HG03280 (cell line): ENCODE results near the gene OGFOD3.

Source experiments
- ATAC-seq: cut with Tn5 transposase; IDR thresholded peaks from one replicate; pipeline ENCODE4 v1.9.1; 2021; ENCODE audit warnings: mild to moderate bottlenecking, moderate library complexity; ENCODE audit not compliant: unreplicated experiment

Gene OGFOD3

GRCh38 chr17:82447876-82448275 lies 29.5 kb upstream of the OGFOD3 start:
- ATAC-seq = no peak

DNA sequence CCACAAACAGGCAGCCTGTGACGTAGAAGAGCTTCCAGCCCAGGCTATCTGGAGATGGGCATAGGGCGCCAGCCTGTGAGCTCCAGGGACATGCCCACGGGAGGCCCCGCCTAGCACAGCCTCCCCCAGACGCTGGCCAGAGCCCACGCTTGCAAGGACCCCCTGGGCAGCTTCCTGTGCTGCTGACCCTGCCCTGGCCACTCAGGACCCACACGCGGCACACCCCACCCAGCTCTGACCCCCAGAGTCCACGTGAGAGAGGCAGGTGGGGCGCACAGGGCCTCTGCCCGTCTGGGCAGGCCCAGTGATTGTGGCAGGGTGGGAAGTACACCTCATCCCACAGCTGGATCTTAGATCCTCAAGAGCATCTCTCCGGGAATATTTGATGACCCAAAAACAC lies 28.3 kb upstream of the OGFOD3 start:
- no peak for ATAC-seq

- ATAC-seq = no peak
Observed at GRCh38 chr17:82446124-82446523, 27.7 kb upstream of the OGFOD3 start.

DNA sequence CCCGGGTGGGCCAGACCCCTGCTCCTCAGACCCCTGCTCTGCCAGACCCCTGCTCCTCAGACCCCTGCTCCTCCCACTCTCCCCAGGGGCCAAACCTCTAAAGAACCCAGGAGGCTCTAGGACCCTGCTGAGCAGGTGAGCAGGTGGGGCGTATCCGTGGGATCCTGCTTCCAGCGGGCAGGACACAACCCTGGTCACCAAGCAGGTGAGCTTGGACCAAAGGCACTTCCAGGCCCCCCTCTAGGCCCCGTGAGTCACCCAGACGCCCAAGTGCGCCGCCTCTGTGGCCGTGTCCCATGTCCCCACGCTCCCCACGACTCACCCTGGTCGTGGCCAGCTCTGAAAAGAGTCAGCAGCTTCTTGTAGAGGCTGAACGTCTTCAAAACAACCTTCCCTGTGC lies 27.2 kb upstream of the OGFOD3 start:
- no peak for ATAC-seq

DNA sequence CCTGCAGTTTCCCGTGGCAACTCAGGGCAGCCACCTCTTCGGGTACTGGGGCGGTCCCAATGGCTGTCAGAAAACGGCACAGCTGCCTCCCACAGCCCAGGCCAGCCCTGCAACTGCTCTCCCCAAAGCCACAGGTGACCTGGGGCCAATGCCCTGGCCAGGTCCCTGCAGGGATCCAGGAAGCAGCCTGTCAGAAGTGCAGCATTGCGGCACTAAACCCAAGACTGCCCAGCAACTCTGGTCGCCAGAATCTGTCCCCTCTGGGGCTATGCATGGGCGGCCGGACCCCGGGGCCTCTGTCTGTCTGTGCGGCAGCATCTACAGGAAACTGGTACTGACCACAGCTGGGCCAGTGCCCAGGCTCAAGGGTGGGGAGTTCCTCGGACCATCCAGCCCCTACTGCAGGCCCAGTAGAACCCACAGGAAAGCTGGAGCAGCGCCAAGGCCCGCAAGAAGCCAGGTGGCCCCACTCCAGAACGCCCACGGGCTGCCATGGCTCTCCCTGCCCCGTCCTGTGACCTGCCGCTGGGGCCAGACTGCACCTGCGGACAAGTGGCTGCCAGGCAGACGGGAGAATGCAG lies 26.6 kb upstream of the OGFOD3 start:
- ATAC-seq = no peak

GRCh38 chr17:82444284-82444893 lies 26.0 kb upstream of the OGFOD3 start:
- ATAC-seq = no peak

DNA sequence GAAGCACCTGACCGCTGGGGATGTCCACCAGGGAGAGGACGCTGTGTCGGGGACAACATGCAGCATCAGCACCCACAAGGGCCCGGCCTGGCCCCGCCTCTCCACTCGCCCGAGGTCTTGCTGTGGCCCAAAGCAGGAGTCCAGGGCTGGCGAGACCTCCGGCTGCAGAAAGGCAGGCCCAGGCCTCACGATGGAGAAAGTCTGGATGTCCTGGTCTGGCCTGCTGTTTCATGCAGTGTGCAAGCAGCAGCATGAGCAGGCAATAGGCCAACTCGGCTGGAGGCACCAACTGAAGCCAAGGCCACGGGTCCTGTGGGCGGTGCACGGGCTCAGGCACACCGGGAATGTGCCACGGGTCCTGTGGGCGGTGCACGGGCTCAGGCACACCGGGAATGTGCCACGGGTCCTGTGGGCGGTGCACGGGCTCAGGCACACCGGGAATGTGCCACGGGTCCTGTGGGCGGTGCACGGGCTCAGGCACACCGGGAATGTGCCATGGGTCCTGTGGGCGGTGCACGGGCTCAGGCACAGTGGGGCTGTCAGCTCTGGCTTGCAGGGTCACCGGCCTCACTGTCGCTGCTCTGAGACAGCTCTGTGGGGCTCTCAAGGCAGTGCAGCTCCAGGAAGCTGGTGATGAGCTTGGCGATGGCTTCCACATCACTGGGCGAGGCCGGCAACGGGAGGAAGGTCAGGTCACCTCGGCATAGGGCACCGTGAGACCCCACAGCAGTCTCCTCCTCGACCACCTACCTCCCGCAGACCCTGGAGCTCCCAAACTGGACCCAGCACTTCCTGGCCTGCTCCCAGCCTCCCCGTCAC lies 25.3 kb upstream of the OGFOD3 start:
- ATAC-seq = no peak

DNA sequence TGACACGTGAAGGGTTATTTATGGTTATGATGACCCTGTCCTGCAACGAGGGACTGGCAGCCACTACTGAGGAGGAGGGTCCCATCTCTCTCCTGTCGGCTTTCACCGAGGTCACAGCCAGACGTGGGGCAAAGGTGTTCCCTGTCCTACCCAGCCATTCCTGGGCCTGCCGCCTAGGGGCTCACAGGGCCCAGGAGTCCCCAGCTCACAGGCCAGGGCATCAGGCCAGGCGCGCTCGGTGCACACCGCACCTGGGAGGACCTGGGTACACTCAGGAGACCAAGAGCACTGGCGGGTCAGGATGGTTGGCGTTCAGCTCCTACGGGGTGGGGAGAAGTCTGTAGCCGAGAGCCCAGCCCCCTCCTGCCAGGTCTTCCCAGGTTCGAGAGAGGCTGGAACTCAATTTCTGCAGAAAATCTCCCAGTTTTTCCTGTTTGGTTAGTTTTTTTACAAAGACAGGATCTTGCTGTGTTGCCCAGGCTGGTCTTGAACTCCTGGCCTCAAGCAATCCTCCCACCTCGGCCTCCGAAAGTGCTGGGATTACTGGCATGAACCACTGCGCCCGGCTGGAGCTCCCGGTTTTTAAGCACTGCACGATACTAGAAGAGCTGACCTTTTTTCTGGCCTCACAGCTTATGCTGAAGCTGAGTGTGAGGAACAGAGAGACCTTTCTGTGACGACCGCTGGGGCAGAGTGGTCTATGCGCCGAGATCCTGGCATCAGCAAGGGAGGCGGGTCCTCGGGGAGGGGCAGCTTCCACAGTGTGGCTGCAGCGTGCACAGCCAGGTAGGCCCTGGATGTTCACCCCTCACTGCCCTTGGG lies 24.5 kb upstream of the OGFOD3 start:
- ATAC-seq = no peak

GRCh38 chr17:82441691-82442487 lies 23.5 kb upstream of the OGFOD3 start:
- no peak for ATAC-seq

GRCh38 chr17:82440991-82441627 lies 22.7 kb upstream of the OGFOD3 start:
- no peak for ATAC-seq

GRCh38 chr17:82440469-82440981 lies 22.1 kb upstream of the OGFOD3 start:
- no peak for ATAC-seq

GRCh38 chr17:82439829-82440365 lies 21.5 kb upstream of the OGFOD3 start:
- no peak for ATAC-seq

GRCh38 chr17:82439194-82439828 lies 20.9 kb upstream of the OGFOD3 start:
- ATAC-seq = no peak

DNA sequence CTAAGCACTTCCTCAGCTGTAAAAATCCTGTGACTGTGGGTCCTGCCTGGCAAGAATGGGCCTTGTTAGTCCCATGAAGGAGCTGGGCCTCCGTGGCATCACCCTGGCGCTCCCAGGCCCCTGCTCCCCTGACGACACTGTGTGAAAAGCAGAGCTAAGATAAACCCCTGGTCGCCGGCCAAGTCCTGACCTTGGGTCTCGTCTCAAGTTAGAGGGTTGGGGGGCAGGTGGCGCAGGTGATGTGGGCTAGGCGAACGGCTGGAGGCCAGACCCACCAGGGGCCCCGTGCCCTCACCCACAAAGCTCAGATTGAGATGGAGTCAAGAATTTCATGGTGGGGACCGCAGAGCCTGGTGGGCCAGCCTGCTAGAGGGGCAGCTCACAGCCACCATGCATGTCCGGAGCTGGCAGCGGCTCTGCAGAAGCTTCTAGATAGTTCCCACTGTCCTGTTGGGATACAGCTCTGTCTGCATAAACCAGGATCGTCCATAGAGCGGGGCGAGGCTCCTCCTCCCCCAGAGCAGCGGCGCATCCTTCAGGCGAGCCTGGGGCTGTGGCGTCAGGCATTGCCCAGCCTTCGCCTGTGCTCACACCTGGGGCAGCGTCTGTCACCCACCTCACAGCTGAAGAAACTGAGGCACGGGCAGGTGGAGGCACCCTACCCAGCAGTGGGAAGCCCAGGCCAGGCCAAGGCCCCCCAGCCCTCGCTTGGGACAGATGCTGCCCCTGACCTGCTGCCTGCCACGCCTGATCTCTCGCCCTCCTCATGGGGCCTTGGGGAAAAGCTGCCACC lies 20.2 kb upstream of the OGFOD3 start:
- ATAC-seq = no peak

DNA sequence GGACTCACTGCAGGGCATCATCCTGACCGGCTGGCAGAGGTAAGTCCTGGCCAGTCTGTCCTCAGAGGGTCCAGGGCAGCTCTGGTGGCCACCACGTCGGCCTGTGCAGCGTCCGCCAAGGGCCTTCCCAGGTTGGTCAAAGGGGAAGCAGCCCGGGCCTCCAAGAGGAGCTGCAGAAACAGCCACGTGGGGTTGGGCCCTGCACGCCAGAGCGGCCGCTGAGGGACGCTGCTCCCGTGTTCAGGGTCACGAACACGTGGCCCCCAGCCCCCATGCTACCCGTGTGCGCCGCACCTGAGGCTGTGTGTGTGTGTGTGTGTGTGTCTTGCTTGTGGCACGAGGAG lies 18.9 kb upstream of the OGFOD3 start:
- ATAC-seq = no peak

- no peak for ATAC-seq
Observed at GRCh38 chr17:82436601-82437324, 18.4 kb upstream of the OGFOD3 start.

DNA sequence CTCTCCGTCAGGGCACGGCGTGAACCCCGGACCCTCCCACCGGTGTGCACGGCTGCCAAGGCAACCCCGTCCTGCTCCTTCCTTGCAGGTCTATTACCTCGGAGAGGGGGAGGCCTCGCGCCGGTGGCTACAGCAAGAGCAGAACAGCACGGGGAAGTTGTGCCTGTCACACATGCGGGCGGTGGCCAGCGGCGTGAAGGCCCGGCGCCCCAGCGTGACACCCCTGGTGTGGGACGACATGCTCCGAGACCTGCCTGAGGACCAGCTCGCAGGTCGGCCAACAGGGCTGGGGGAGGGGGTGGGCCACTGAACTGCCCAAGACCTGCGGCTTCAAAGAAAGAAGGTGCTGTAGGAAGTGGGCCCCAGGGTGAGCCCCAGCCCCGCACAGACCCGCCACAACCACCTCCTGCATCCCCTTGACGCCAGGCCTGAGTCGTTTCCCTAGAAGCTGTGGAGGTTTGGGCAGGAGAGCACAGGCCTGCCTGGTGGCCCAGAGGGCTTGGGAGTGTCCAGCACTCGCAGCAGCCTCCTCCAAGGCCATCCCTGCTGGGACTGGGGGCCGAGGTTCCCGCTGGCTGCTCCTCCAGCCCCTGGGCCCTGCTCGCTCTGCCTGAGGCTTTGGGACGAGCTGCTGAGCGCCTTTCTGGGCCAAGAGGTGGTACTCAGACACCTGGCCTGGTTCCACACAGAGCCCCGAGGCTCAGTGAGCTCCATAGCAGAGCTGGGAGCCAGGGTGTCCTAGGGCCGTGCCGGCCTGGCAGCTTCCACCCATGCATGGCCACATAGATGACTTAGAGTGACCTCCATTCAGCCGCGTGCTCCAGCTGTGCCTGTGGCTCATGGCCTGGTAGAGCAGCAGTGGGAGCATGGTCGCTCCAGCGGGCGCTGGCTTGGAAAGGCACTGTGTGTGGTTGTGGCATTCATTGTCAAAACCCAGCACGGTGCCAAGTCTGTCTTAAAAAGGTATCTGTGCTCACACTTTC lies 17.5 kb upstream of the OGFOD3 start:
- ATAC-seq = no peak
